GM18508 (cell line): ENCODE data around the gene HUNK.
"Not testable (repeated sequence)": the region's sequence is repeated elsewhere in the genome, so short reads cannot be mapped to it uniquely, and the experiment has no call there.

Source experiments
- ATAC-seq: cut with Tn5 transposase; IDR thresholded peaks from one replicate; pipeline ENCODE4 v1.9.1; 2021; ENCODE audit warnings: moderate number of reproducible peaks; ENCODE audit not compliant: insufficient read depth, unreplicated experiment

HUNK gene

DNA sequence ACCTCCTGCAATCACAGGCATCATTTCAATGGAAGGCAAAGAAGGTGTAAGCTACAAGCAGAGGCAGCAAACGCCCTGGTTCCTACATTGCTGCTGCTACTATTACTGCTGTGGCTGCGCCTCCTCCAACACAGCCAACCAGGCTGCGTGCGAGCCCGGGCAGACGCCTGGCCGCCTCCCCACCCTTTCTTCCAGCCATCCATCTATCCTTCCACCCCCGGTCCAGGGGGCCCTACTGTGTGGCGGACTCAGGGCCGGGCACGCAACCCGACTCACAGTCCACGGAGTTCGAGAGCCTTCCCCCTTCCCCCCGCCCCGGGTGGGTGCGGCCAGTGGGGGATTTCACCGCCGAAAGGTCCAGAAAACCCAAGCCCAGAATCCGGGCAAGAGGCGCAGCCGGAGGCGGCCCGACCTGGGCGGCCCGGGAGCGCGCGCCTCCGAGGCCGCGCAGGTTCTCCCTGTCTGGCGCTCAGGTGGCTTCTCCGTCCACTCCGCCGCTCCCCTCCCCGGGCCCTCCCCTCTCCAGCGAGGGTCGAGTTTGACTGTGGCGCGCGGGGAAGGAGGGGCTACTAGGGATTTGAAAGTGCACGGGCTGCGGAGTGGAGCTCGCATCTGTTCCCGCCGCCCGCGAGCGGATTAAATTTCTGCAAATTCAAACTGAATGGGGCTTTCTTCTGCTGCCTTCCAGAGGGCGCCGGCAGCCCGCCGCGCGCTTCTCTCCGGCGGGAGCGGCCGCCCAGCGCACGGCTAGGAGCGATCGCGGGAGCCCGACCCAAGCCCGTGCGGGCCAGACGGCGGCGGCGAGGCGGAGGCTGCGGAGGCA, at the start of gene HUNK:
TSS of gene HUNK (plus strand) at position 569 of the 823 bp plus-strand sequence. CDS start 655 bp downstream, outside the sequence.
- no peak for ATAC-seq

DNA sequence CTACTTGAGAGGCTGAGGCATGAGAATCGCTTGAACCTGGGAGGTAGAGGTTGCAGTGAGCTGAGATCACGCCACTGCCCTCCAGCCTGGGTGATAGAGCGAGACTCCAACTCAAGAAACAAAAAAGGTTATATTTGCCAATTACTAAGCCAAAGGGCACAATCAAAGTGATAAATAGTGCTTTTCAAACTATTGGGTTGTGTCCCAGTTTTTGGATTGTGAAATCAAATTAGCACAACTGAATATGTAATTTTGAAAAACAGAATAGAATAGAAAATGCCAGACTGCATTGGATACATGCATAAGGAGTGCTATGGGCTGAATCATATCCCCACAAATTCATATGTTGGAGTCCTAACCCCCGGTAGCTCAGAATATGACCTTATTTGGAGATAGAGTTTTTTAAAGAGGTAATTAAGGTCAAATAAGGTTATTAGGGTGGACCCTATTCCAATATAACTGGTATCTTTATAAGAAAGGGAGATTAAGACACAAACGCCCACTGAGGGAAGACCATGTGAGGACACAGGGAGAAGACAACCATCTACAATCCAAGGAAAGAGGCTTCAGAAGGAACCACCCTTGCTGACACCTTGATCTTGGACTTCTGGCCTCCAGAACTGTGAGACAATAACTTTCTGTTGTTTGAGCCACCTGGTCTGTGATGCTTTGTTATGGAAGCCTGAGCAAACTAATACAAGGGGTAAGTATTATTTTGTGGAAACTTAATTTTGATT, 42.9 kb upstream of the HUNK start:
- no peak for ATAC-seq

DNA sequence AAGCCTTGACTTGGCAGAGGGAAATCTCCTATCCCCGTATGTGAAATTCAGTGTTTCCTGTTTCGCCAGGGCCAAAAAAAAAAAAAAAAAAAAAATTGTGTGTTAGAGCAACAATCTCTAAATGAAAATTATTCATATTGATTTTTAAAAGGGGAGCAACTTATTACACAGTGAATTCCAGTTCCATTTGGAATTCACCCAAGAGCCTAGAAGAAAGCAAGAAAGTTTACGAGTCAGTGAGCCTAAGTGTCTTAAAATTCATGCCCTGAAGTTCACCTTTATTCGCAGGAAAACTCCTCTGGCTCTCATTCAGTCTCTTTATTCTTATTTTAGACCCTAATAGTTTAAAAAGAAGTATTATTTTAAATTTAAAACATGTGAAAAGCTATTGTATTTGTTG, 42.1 kb upstream of the HUNK start:
- ATAC-seq: no peak

GRCh38 chr21:31837041-31837440, 35.8 kb upstream of the HUNK start:
- no peak for ATAC-seq

GRCh38 chr21:31837618-31838390, 35.0 kb upstream of the HUNK start:
- no peak for ATAC-seq

- no peak for ATAC-seq
Measured at GRCh38 chr21:31838586-31839355, 34.0 kb upstream of the HUNK start.

- no peak for ATAC-seq
Measured at GRCh38 chr21:31844206-31844605, 28.6 kb upstream of the HUNK start.

GRCh38 chr21:31845151-31845729, 27.6 kb upstream of the HUNK start:
- no peak for ATAC-seq

DNA sequence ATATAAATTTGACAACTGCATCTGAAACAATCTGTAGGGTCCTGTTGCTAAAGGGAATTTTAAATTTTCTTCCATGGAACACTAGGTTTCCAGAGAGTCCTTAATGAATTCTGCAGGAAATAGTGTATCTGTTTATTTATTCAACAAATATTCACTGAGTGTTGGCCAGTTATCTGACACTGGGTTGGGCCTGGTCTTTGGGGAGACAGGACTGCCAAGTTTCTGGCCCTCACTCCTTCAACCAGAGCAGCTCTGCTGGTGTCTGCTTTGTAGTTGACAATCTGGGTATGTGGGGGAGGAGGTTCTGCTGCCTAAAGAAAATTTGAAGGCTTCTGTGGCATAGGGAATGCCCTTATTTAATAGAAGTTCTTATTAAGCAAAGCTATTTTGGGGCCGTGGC, 26.1 kb upstream of the HUNK start:
- ATAC-seq: no peak

DNA sequence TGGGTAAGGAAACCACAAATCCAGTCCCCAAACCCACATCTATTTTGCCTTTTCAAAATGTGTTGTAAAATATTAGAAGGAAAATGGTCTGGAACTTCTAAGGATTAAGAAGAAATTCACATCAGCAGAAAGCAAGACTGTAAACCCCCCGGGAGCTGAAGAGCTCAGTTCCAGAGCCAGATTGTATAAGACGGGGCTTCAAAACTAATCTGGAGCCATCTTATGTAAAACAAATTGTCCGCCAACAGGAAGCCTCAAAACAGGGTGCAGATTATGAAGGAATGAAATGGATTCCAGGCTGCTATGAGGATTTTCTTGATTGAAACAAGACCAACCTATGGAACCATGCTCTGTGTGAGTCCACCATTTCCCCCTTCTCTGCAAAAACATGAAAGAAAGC, 25.1 kb upstream of the HUNK start:
- no peak for ATAC-seq

DNA sequence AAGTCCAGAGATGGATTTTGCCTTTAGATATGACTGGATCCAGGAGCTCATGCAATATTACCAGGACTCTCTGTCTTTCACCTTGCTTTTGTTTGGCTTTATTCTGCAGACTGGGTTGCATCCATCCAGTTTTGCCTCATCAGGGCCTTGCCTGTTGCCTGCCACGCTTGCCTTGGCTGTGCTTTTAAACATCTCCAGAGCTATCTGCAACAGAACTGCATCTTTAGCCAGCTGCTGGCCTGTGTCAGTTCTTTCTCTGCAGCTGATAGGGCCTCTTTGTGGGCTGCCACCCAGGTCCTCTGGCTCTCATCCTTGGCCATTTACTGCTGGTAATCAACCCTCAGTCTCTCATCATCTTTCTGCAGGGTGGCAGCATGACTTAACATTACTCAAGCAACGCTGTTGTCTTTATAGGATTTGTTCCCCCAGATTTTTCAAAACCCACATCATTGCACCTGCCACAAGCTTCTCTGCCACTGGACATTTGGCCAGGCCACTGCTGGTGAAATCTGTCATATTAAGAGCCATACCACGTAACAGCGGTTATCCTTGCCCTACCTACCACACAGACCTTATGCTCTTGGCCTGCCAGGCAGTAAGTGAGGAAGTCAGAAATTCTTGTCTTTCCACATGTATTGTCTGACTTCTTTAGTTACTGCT, 24.4 kb upstream of the HUNK start:
- no peak for ATAC-seq

DNA sequence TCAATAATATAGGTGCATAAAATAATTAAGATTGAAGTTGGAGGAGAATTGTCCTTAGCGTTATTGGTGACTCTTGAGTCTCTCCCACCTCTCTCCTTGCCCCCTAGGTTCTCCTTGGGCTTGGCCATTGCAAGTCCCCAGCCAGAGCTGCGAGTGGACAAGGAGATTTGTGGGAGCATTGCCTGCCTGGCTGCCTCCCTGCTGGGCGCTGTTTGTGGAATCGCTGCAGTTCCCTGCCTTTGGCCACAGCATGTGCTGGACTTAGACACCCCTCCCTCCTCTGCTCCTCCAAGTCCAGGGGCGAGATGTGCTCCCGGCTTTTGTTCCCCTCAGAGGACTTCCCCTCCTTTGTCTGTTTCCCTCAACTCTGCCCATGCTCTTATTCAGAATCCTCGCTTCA, 21.9 kb upstream of the HUNK start:
- no peak for ATAC-seq

DNA sequence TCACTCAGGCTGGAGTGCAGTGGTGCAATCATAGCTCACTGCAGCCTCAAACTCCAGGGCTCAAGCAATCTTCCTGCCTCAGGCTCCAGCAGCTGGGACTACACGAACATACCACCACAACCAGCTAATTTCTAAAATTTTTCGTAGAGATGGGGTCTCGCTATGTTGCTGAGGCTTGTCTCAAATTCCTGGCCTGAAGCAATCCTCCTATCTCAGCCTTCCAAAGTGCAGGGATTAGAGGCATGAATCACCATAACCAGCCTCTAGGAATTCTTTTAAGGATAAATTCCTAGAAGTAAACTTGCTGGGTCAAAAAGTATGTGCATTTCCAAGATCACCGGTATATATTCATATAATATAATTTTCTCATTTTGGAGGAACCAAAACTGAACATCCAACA, 17.6 kb upstream of the HUNK start:
- ATAC-seq: no peak

DNA sequence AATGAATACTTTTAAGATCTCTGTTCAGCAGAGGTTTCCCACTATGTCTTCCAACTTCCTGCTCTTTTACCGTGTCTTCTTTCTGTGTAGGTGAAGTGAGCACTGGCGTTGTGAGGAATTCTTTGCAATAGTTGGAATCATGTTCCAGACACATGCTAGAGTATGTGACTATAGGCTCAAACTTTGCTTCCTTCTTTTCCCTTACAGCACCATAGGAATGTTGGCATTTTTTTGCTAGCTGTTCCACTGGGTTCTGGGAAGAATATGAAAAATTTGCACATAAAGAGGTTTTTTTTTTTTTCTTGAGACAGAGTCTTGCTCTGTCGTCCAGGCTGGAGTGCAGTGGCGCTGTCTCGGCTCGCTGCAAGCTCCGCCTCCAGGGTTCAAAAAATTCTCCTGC, 15.7 kb upstream of the HUNK start:
- no peak for ATAC-seq

DNA sequence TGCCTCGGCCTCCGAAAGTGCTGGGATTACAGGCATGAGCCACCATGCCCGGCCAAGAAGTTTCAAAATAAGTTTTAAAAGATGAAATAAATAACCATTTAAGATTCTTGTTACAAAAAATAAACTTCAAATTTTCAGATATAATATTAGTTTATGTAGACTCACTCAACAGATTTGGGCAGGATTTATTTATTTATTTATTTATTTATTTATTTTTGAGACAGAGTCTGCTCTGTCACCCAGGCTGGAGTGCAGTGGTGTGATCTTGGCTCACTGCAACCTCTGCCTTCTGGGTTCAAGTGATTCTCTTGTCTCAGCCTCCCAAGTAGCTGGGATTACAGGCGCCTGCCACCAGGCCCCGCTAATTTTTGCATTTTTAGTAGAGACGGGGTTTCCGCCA, 15.2 kb upstream of the HUNK start:
- not testable (repeated sequence) for ATAC-seq

GRCh38 chr21:31860851-31861250, 12.0 kb upstream of the HUNK start:
- ATAC-seq: no peak

DNA sequence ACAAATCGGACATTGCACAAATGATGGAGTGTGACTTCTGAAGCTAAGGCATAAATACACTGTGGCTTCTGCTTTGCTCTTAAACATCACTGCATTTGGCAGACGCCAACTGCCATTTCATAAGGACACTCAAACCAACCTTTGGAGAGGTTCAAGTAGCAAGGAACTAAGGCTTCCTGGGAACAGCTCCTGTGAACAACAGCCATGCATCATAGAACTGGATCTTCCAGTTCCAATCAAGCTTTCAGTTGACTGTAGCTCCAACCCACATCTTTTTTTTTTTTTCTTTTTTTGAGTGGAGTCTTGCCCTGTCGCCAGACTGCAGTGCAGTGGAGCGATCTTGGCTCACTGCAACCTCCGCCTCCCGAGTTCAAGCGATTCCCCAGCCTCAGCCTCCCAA, 10.7 kb upstream of the HUNK start:
- ATAC-seq: no peak

DNA sequence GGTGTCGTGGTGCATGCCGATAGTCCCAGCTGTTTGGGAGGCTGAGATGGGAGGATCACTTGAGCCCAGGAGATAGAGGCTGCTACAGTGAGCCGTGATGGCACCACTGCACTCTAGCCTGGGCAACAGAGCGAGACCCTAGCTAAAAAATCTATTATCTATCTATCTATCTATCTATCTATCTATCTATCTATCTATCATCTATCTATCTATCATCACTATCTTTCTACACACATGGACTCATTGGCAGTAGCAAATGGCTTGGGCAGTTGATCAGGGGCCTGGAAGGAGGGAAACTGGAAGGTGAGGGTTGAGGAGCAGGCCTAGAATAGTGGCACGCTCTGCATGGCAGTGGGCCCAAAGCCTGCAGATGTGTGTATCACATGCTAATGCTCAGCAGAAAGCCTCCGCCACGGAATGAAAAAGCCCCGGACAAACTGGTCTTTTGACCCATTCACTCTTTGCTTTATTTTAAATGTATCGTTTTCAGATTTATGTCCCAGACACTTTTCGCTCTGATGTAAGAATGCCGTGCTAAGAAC, 7.3 kb upstream of the HUNK start:
- no peak for ATAC-seq

DNA sequence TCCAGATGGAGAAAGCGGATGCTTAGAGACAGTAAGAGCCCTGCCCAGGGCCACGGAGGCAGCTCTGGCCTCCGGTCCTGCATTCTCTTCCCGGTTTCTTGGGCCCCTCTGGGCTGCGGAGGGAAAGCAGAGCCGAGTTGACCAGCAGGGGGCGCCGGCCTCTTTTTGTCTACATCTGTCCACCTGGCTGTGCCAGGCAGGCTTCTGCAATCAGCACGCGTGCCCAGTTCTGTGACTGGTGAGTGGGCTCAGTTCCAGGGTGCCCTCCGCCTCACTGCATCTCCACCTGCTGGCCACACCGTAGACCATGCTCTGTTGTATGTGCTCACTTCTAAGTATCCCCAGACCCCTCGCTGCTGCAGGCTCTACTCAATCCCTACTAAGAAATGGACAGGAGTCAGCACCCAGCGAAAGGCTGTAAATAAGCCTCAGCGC, 6.7 kb upstream of the HUNK start:
- ATAC-seq: no peak
